DND-41 (cell line): ENCODE data around the gene KIAA1143.

Source experiments
- ATAC-seq: fragments of 200-7000 bp; cut with Tn5 transposase; 3 replicates; pipeline ENCODE4 v1.9.1; 2021; ENCODE audit warnings: low read depth; ENCODE audit not compliant: insufficient read depth
- DNase-seq: peaks from one replicate; pipeline ENCODE4 v3.0.0-alpha.2; 2020
- H2AFZ ChIP-seq: 2 replicates; pipeline ENCODE4 v1.6.0; 2012; ENCODE audit warnings: low read depth, low read length
- H3K27ac ChIP-seq: 2 replicates; pipeline ENCODE4 v1.5.1; 2012; ENCODE audit warnings: low read length, inconsistent platforms
- H3K27me3 ChIP-seq: fragments of 200-600 bp; sonication (generic); 2 replicates; pipeline ENCODE4 v1.6.0; 2012; ENCODE audit warnings: low read length, mild to moderate bottlenecking, inconsistent platforms; ENCODE audit not compliant: insufficient read depth, poor library complexity
- H3K36me3 ChIP-seq: 2 replicates; pipeline ENCODE4 v1.5.1; 2012; ENCODE audit warnings: low read length, inconsistent platforms; ENCODE audit not compliant: insufficient read depth
- H3K4me1 ChIP-seq: 2 replicates; pipeline ENCODE4 v1.5.1; 2012; ENCODE audit warnings: mild to moderate bottlenecking, low read length; ENCODE audit not compliant: insufficient read depth
- H3K4me2 ChIP-seq: 2 replicates; pipeline ENCODE4 v1.6.0; 2012; ENCODE audit warnings: mild to moderate bottlenecking, moderate library complexity, low read length, inconsistent platforms; ENCODE audit not compliant: insufficient read depth
- H3K4me3 ChIP-seq, 2 experiments: fragments of 200-600 bp in 1 of 2; shearing (Covaris generic) in 1 of 2; 2 replicates each; pipeline ENCODE4 v1.5.1; 2012 to 2016; ENCODE audit warnings: inconsistent platforms in 2 of 2, low read length in 2 of 2, mild to moderate bottlenecking in 2 of 2, low read depth in 1 of 2, moderate library complexity in 1 of 2
- H3K79me2 ChIP-seq: 2 replicates; pipeline ENCODE4 v1.6.0; 2012; ENCODE audit warnings: low read length, inconsistent platforms; ENCODE audit not compliant: insufficient read depth
- H3K9ac ChIP-seq: 2 replicates; pipeline ENCODE4 v1.6.0; 2012; ENCODE audit warnings: low read depth, mild to moderate bottlenecking, inconsistent platforms, low read length, moderate library complexity
- H3K9me3 ChIP-seq: 2 replicates; pipeline ENCODE4 v1.5.1; 2012; ENCODE audit warnings: low read length, moderate library complexity, mild to moderate bottlenecking, inconsistent platforms; ENCODE audit not compliant: insufficient read depth, severe bottlenecking
- H4K20me1 ChIP-seq: 2 replicates; pipeline ENCODE4 v1.6.0; 2012; ENCODE audit warnings: low read length; ENCODE audit not compliant: insufficient read depth
- CTCF ChIP-seq: IDR thresholded peaks from 2 replicates; pipeline ENCODE4 v1.5.1; 2012; ENCODE audit warnings: borderline replicate concordance, low read length, moderate library complexity, mild to moderate bottlenecking; ENCODE audit not compliant: poor library complexity, severe bottlenecking; ENCODE audit errors: extremely low read depth
- EZH2 ChIP-seq: IDR thresholded peaks from 3 replicates; pipeline ENCODE4 v1.6.1; 2012; ENCODE audit warnings: borderline replicate concordance, low read depth, mild to moderate bottlenecking, moderate library complexity, low read length, inconsistent platforms; ENCODE audit not compliant: severe bottlenecking

Gene KIAA1143

GRCh38 chr3:44712455-44713075, 48.9 kb downstream of the KIAA1143 start, which contains the start of gene ZNF502:
Gene ZNF502, plus strand, starts transcription at chr3:44712660. Its CDS starts 7,602 bp downstream, at chr3:44720262.
- ATAC-seq (no peak), DNase-seq (no peak)
- Histone ChIP-seq H3K27ac (no peak within 1 kb of the TSS), H3K4me1 (no peaks in the 10 kb centered on the region), H3K79me2 (no peaks in the 10 kb centered on the region), H3K4me3 (no peak within 1 kb of the TSS), H3K9ac (no peak within 1 kb of the TSS), H3K27me3 (no peaks in the 10 kb centered on the region), H2AFZ (no peak within 1 kb of the TSS), H3K4me2 (no peak within 1 kb of the TSS), H4K20me1 (no peaks in the 10 kb centered on the region), H3K9me3 (peaks cover 3% of the 10 kb centered on the region), H3K36me3 (no peaks in the 10 kb centered on the region)
- no peak for TF ChIP-seq CTCF
- no peak for TF ChIP-seq EZH2
